Measurements from ENCODE around the gene SPDEF.

The SPDEF gene

GRCh38 chr6:34556031-34556471, at the start of gene SPDEF:
Gene SPDEF, minus strand, starts transcription at chr6:34556329. Its CDS starts 11,874 bp downstream, at chr6:34544455.
- peak within 1 kb of the TSS; percentile 100 for H3K27ac ChIP-seq
- TF ChIP-seq CTCF (conservative IDR thresholded peaks at IDR 0.05), result peak; percentile 77

GRCh38 chr6:34603707-34604106, 47.6 kb upstream of the SPDEF start:
- TF ChIP-seq CTCF (conservative IDR thresholded peaks at IDR 0.05), result no peak

GRCh38 chr6:34602318-34603111, 46.4 kb upstream of the SPDEF start:
- peak overlapping the region; percentile 98 for H3K27ac ChIP-seq
- no peak for TF ChIP-seq CTCF (conservative IDR thresholded peaks at IDR 0.05)

More at GRCh38 chr6:34603707-34604106, 47.6 kb upstream of the SPDEF start:
- H3K27ac ChIP-seq, result peak overlapping the region; percentile 98

- peak overlapping the region; percentile 98 for H3K27ac ChIP-seq
- no peak for TF ChIP-seq CTCF (conservative IDR thresholded peaks at IDR 0.05)
These were observed 45.6 kb upstream of the SPDEF start for GRCh38 chr6:34601706-34602105.

GRCh38 chr6:34600796-34601195, 44.7 kb upstream of the SPDEF start:
- TF ChIP-seq CTCF (conservative IDR thresholded peaks at IDR 0.05), result no peak
- H3K27ac ChIP-seq, result peak overlapping the region; percentile 98

- peak overlapping the region; percentile 98 for H3K27ac ChIP-seq
- TF ChIP-seq CTCF (conservative IDR thresholded peaks at IDR 0.05), result no peak
These were observed 44.0 kb upstream of the SPDEF start for GRCh38 chr6:34600101-34600500.

GRCh38 chr6:34598712-34599111, 42.6 kb upstream of the SPDEF start:
- TF ChIP-seq CTCF (conservative IDR thresholded peaks at IDR 0.05), result no peak
- H3K27ac ChIP-seq, result peak overlapping the region; percentile 98

All from VCaP (cell line).